Central memory CD8-positive, alpha-beta T cell (primary cell): Measurements from ENCODE around the gene RPS18.

ENCODE experiments used
- ATAC-seq: fragments of 150-1000 bp; cut with Tn5 transposase; replicated peaks from 2 replicates; pipeline ENCODE4 v1.10.0; 2022; ENCODE audit warnings: mild to moderate bottlenecking, moderate FRiP score, moderate number of reproducible peaks; ENCODE audit not compliant: poor library complexity, severe bottlenecking; ENCODE audit errors: extremely low read depth
- DNase-seq, 2 donors: peaks; one replicate each; pipeline ENCODE4 v3.0.0; 2021; ENCODE audit warnings: low spot score in 2 of 2
- H3K27ac Mint-ChIP-seq: one replicate; pipeline ENCODE4 v1.8.0; 2022; ENCODE audit warnings: low read depth, mild to moderate bottlenecking, moderate library complexity, mixed read lengths
- H3K27me3 Mint-ChIP-seq: one replicate; pipeline ENCODE4 v1.8.0; 2022; ENCODE audit warnings: mixed read lengths
- H3K36me3 Mint-ChIP-seq: one replicate; pipeline ENCODE4 v1.8.0; 2022; ENCODE audit warnings: mild to moderate bottlenecking, moderate library complexity, mixed read lengths; ENCODE audit not compliant: insufficient read depth
- H3K4me1 Mint-ChIP-seq: one replicate; pipeline ENCODE4 v1.8.0; 2022; ENCODE audit warnings: mixed read lengths
- H3K4me3 Mint-ChIP-seq: one replicate; pipeline ENCODE4 v1.8.0; 2022; ENCODE audit warnings: mild to moderate bottlenecking, moderate library complexity, mixed read lengths
- H3K9me3 Mint-ChIP-seq: one replicate; pipeline ENCODE4 v1.8.0; 2022; ENCODE audit warnings: mixed read lengths

The RPS18 gene

DNA sequence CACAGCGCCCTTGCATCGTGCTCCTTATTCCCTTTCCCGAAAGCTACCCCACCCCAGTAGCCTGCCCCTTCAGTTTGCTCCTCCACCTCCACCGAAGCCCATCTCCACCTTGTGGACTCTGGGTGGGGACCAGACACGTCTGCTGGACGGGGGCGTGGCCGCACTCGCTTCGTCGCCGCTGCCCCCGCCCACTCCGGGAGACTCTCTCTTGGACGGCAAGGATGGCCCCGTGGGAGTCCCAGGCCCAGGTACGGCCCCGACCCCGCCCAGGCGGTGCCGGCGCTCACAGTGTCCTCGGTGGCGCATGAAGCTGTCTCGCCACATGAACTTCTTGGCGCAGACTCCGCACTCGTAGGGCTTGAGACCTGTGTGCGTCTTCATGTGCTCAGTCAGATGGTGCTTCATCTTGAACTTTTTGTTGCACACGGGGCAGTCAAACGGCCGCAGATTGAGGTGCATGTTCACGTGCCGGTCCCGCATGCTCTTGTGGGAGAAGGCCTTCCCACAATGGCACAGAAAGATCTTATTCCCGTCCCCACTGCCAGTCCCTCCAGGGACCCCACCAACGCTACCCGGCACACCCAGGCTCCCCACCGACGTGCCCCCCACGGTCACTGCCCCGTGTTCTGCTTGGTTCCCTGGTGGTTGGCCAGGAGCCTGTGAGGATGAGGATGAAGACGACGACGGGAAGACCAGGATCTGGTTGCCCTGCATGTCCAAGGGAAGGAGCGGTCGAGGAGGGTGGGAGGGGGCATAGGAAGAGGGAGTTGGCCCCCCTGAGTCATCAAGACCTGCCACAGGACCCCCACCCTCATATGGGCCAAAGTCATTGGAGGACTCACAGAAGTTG is 43.3 kb downstream of the RPS18 start:
- ATAC-seq (no peak), DNase-seq (no peak)
- Mint-ChIP-seq H3K4me1 (peaks cover 70% of the 10 kb centered on the region), H3K27ac (peak overlapping the region; percentile 100), H3K9me3 (no peaks in the 10 kb centered on the region), H3K36me3 (peaks cover 58% of the 10 kb centered on the region), H3K27me3 (no peaks in the 10 kb centered on the region), H3K4me3 (peak overlapping the region; percentile 95)

DNA sequence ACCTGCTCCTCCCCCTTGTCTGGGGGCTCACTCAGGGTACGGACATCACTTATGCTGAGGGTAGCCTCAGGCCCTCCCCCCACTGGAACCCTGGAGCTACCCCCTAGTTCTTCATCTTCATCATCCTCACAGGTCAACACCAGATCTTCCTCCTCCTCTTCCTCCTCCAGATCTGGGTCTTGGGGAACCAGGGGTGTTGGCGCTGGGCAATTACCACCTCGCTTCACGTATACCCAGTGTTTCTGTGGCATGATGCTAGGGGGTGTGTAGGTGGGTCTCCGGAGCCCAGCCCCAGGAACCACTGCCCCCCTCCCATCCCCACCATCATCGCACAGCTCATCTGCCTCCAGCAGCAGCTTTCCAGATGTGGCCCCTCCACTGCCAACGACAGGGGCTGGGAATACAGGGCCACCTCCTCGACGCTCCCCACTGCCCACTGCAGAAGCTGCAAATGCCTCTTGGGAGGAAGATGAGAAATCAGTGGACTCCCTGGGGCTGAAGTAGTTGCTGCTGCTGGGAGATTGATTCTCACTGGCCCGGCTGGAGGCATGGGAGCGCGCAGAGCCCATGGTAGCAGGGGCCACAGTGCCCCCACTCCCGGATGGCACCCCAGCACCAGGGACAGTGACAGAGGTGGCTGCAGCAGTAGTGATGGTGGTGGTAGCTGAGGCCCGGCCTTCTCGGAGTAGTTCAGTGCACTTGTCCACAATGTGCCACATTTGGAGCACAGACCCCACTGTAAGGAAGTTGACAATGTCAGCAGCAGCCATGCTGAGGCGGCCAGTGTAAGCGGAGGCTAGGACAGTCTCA is 44.1 kb downstream of the RPS18 start:
- Mint-ChIP-seq H3K4me3 (peak overlapping the region; percentile 95), H3K27me3 (no peaks in the 10 kb centered on the region), H3K4me1 (peaks cover 78% of the 10 kb centered on the region), H3K36me3 (peaks cover 57% of the 10 kb centered on the region), H3K27ac (peak overlapping the region; percentile 100), H3K9me3 (no peaks in the 10 kb centered on the region)
- no peak for DNase-seq
- ATAC-seq = no peak

DNA sequence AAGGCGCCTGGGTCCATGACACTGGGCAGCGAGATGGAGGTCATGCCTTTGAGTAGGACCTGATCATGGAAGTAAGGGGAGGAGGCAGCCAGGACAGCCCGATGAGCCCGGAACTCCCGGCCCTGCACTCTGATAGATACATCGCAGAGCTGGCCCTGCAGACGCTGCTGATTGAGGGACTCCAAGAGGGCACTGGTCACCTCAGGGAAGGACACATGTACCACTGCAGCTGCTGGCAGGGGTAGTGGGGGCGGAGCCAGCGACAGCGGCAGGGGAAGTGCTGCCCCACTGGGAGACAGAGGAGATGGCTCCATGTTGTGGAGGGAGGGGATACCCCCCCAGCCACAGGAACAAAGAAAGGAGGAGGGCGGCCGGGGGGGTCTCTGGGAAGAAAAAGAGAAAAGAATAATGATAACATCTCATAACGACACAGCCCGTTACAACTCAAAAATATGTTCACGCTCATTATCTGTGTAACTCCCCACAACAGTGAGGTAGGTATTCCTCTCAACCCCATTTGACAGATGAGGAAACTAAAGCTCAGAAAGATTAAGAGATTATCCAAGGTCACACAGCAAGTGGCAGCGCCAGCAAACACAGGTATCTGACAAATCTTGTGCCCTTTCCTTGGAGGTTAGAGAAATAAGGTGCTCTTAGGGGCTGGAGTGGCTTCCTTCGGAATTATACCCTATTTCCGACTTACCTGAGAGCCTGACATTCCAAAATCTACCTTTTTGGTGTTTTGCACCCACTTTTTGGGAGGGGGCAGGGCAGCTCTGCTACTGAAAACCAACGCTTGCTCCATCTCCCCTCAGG is 44.9 kb downstream of the RPS18 start:
- Mint-ChIP-seq H3K36me3 (peaks cover 56% of the 10 kb centered on the region), H3K4me3 (peak overlapping the region; percentile 95), H3K4me1 (peaks cover 83% of the 10 kb centered on the region), H3K27me3 (no peaks in the 10 kb centered on the region), H3K27ac (peak overlapping the region; percentile 100), H3K9me3 (no peaks in the 10 kb centered on the region)
- no peak for ATAC-seq
- no peak for DNase-seq

DNA sequence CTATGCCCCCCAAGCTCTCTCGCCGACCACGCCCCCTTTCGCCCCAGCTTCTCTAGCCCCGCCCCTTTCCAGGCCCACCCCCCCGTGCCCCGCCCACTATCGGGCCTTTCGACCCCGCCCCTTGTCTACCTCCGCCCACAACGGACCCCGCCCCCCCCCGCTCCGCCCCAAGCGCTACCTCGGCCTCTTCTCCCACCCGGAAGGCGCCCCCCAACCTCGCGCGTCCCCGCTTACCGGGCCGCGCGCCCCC is 45.5 kb downstream of the RPS18 start:
- Mint-ChIP-seq H3K4me1 (peaks cover 83% of the 10 kb centered on the region), H3K36me3 (peaks cover 56% of the 10 kb centered on the region), H3K27me3 (no peaks in the 10 kb centered on the region), H3K9me3 (no peaks in the 10 kb centered on the region), H3K27ac (peak overlapping the region; percentile 96), H3K4me3 (peak overlapping the region; percentile 95)
- DNase-seq = no peak
- no peak for ATAC-seq

DNA sequence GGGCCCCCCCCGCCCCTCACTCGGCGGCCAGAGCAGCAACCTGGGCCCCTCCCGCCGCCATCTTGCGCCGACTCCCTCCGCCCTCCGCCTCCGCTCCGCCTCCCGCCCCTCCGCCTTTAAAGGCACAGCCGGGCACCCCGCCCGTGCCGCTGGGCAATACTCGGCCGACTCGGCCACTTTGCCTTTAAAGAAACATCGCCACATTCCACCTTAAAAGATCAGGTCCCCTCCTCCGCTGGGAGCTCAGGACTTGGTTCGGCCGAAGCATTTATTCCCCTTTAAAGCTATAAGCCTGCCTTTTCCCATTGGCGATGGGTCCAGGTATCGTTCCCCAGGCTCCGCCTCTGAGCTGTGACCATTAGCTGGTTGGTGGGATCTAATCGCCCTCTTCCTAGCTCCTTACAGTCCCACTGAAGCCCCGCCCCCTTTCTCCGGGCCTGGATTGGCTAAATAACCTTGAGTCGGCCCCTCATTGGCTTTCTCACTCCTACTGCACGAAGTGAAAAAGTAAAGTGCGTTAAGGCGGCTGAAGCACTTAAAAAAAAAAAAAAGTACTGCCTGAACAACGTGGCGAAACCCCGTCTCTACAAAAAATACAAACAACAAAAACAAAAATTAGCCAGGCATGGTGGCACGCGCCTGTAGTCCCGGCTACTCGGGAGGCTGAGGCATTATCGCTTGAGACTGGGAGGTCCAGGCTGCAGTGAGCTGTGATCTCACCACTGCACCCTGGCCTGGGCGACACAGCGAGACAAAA is 46.0 kb downstream of the RPS18 start, which contains the start of gene ZBTB22:
Gene ZBTB22, minus strand, starts transcription at position 76 of the 757 bp plus-strand sequence. CDS start 828 bp downstream, outside the sequence.
- peaks cover 55% of the 10 kb centered on the region for H3K36me3 Mint-ChIP-seq
- H3K9me3 Mint-ChIP-seq = no peaks in the 10 kb centered on the region
- H3K4me1 Mint-ChIP-seq = peaks cover 82% of the 10 kb centered on the region
- DNase-seq (peak; percentile 89 to 94), ATAC-seq (peak; percentile 50)
- no peaks in the 10 kb centered on the region for H3K27me3 Mint-ChIP-seq
- peak within 1 kb of the TSS; percentile 100 for H3K27ac Mint-ChIP-seq
- peak within 1 kb of the TSS; percentile 95 for H3K4me3 Mint-ChIP-seq

DNA sequence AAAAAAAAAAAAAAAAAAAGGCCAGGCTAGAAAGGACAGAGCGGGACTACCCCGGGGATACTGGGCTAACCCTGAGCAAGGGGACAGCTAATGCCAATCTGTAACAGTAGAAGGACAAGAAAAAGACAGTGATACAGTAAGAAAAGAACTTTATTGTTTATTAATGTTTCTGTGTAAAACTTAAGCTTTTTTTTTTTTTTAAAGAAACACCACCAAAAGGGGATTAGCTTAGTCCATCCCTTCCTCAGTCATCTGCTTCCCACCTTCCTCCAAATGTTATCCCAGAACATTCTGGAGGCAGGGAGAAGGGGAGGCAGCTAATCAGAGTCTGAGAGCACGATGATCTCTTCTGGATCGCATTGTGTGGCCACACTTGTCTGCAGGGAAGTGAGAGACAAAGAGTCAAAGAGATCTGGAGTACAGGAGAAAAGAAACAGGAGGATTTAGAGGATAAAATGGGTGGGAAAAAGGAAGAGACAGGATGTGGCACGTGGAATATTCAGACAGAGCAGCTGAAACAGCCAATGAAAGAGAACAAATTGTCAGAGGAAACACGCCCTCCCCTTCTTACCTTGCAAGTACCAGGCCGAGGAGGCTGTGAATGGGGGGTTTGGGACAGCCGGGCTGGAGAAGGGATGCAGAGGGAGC is 46.7 kb downstream of the RPS18 start:
- Mint-ChIP-seq H3K4me1 (peaks cover 85% of the 10 kb centered on the region), H3K4me3 (peak overlapping the region; percentile 95), H3K36me3 (peaks cover 56% of the 10 kb centered on the region), H3K27me3 (no peaks in the 10 kb centered on the region), H3K27ac (peak overlapping the region; percentile 96), H3K9me3 (no peaks in the 10 kb centered on the region)
- no peak for DNase-seq
- no peak for ATAC-seq

DNA sequence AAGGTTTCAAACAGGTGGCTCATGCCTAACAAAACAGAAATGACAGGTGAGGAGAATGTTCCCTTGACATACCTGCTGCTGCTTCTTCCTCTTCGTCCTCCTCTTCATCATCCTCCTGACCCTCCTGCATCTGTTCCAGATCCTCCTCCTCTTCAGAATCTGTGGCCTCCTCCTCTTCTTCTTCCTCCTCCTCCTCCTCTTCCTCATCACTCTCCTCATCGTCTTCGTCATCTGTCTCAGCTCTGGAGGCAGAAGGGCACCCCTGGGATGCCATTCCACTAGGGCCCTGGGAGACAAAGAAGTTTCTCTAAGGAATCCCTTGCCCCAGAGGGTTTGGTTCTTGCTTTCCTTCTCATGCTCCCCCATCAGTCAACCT is 48.1 kb downstream of the RPS18 start:
- no peak for ATAC-seq

DNA sequence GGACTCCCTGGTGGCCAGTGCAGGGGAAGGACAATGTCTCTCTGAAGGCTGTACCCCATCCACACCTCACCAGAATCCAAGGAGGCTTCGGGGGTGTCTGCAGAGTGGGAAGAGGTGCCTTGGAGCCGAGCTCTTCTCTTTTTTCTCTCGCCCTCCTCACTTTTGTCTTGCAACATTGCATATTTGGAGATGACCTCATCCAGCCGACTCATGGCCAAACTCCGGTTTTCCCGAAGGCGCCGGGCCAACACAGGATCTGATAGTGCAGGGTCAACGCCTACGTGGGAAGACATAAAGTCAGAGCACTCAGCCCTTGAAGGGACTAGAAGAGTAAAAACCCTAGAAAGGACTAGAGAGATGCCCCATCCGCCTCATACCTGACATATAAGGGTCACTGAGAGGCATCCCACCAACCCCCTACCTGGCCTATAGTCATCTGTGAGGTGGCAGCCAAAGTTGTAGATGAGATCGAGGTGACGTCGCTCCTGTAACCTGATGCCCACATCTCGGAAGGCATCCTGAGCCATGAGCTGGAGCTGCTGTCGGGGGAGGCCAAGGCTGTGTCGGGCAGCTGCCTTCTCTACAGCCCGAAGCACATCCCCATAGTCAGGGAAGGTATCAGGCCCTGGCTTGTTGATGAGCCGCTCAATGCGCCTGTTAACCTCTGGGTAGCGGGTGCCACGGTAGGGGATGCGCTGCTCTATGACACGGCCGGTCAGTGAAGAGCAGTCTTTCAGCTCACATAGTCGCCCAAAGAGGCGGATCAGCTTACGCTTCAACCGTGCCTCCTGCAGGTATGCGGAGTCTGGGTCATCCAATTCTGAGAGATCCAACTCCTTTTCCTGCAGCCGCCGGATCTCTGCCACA is 48.7 kb downstream of the RPS18 start:
- no peak for ATAC-seq
- Mint-ChIP-seq H3K27me3 (no peaks in the 10 kb centered on the region), H3K36me3 (peaks cover 45% of the 10 kb centered on the region), H3K4me1 (peaks cover 84% of the 10 kb centered on the region), H3K4me3 (peak overlapping the region; percentile 95), H3K27ac (peak overlapping the region; percentile 53), H3K9me3 (no peaks in the 10 kb centered on the region)
- no peak for DNase-seq

More for the DNA sequence above, 48.1 kb downstream of the RPS18 start:
- H3K36me3 Mint-ChIP-seq = peaks cover 45% of the 10 kb centered on the region
- no peak for DNase-seq
- H3K27ac Mint-ChIP-seq = peak overlapping the region; percentile 29
- no peaks in the 10 kb centered on the region for H3K9me3 Mint-ChIP-seq
- peaks cover 88% of the 10 kb centered on the region for H3K4me1 Mint-ChIP-seq
- H3K4me3 Mint-ChIP-seq = peak overlapping the region; percentile 95
- no peaks in the 10 kb centered on the region for H3K27me3 Mint-ChIP-seq

DNA sequence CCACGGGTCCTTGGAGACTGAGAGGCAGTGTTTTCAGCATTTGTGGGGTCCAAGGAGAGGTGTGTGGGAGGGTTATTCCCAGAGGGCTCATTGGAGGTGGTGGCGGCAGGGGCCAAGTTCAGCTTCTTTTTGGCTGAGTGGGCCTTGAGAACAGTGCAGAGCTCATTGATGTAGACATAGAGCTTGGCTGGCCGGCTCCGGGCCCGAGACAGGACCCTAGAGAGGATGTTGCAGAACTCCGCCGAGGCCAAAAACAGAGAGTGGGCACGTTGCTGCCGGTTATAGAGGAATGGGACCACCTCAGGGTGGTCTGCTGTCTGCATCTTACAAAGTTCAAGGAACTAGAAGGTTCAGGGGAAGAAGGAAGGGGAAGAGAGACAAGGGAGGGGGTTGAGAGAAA is 49.4 kb downstream of the RPS18 start:
- Mint-ChIP-seq H3K36me3 (peaks cover 43% of the 10 kb centered on the region), H3K27ac (peak overlapping the region; percentile 53), H3K27me3 (no peaks in the 10 kb centered on the region), H3K9me3 (no peaks in the 10 kb centered on the region), H3K4me3 (peak overlapping the region; percentile 95), H3K4me1 (peaks cover 77% of the 10 kb centered on the region)
- DNase-seq = no peak
- no peak for ATAC-seq

DNA sequence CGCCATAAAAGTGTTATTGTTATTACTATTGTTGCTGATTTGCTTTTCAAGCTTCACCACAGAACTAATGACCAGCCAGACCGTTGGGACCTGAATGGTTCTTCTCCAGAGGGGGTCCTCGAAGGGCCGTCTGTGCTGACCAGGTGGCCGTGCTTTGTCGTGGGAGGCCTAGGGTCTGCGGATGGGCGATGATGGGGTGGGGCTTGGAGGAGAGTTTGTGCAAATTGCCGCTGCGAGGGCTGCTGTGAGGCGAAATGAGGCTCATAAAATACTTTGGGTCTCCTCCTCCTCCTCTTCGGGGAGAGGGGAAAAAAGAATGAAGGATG is 51.7 kb downstream of the RPS18 start:
- no peaks in the 10 kb centered on the region for H3K9me3 Mint-ChIP-seq
- peaks cover 32% of the 10 kb centered on the region for H3K36me3 Mint-ChIP-seq
- H3K4me3 Mint-ChIP-seq = peak overlapping the region; percentile 95
- ATAC-seq = no peak
- H3K27ac Mint-ChIP-seq = peak overlapping the region; percentile 92
- H3K27me3 Mint-ChIP-seq = no peaks in the 10 kb centered on the region
- H3K4me1 Mint-ChIP-seq = peaks cover 57% of the 10 kb centered on the region
- DNase-seq = no peak

DNA sequence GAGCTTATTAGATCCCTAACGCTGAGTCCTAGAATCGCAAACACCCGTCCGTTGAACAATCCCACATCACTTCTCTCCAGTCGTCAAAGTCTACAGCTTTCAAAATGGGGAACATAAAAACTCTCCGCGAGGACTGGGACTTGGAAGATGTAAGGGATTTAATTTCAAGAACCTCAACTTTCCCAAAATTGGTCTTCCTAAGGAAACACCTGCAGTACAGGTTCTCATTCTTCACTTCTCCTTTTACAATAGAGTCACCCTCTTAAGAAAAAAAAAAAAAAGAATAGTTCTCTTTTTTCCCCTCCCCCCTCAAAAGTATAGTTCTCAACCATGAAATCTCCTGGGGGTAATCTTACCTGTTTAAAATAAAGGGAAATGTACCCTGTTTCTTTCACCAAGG is 52.2 kb downstream of the RPS18 start:
- Mint-ChIP-seq H3K36me3 (peaks cover 28% of the 10 kb centered on the region), H3K9me3 (no peaks in the 10 kb centered on the region), H3K27me3 (no peaks in the 10 kb centered on the region), H3K4me3 (peak overlapping the region; percentile 95), H3K4me1 (peaks cover 52% of the 10 kb centered on the region), H3K27ac (peak overlapping the region; percentile 92)
- ATAC-seq (no peak), DNase-seq (no peak)
